GM12878 (cell line): ENCODE data around the gene SYMPK. TPM values are rescaled to one million over a fixed set of nuclear protein-coding genes. Genes with fewer than 3 reads are reported as not detected.

Experiments used
- ATAC-seq: fragments of 200-7000 bp; cut with Tn5 transposase; 3 replicates; pipeline ENCODE4 v1.9.1; 2020; ENCODE audit warnings: mild to moderate bottlenecking, moderate library complexity
- BruUV-seq: library from RNA; stranded (reverse); fragments of 400-500 nt; replicated peaks from 2 replicates; lab custom pipeline; 2021; lab: Mats Ljungman, UMichigan
- CTCF ChIA-PET: fragments of 300-600 bp; sonication (Branson Sonifier 250); formaldehyde crosslinking; extraction: SDS; loops from one replicate; lab custom pipeline; 2021; ENCODE audit warnings: inconsistent platforms; lab: Yijun Ruan, JAX
- POLR2A ChIA-PET: fragments of 350-600 bp; formaldehyde crosslinking; extraction: SDS; loops from one replicate; lab custom pipeline; 2021; ENCODE audit warnings: inconsistent platforms; lab: Charles Lee
- RAD21 ChIA-PET: fragments of 300-600 bp; sonication (Branson Sonifier 250); formaldehyde crosslinking; loops from one replicate; lab custom pipeline; 2023; ENCODE audit warnings: antibody characterized with exemption; ENCODE audit not compliant: unreplicated experiment; lab: Charles Lee
- SMC1A ChIA-PET: fragments of 300-600 bp; sonication (Branson Sonifier 250); formaldehyde crosslinking; loops from one replicate; lab custom pipeline; 2023; ENCODE audit not compliant: unreplicated experiment, uncharacterized antibody; lab: Charles Lee
- DNase-seq: peaks from one replicate; pipeline ENCODE4 v3.0.0-alpha.2; 2011; ENCODE audit warnings: low read depth, low spot score
- FAIRE-seq: peaks from 3 replicates; lab custom pipeline; 2011; peaks lifted over from hg19 to GRCh38; lab: Jason Lieb, UNC
- H2AFZ ChIP-seq: 2 replicates; pipeline ENCODE4 v1.6.0; 2011; ENCODE audit warnings: low read depth, low read length, control low read depth; ENCODE audit not compliant: control insufficient read depth
- H3K27ac ChIP-seq: 2 replicates; pipeline ENCODE4 v1.5.1; 2011; ENCODE audit warnings: control low read depth; ENCODE audit not compliant: control insufficient read depth, insufficient read depth
- H3K27me3 ChIP-seq, 2 experiments: replicated peaks in 1 of 2; 2 replicates each; pipeline versions ENCODE4 v1.6.0 to v1.6.1; 2011; ENCODE audit warnings: low read length in 1 of 2; ENCODE audit not compliant: control insufficient read depth in 2 of 2, insufficient read depth in 2 of 2
- H3K36me3 ChIP-seq, 2 experiments: 2 replicates each; pipeline ENCODE4 v1.5.1; 2011; ENCODE audit warnings: low read length in 1 of 2; ENCODE audit not compliant: control insufficient read depth in 2 of 2, insufficient read depth in 2 of 2
- H3K4me1 ChIP-seq: 2 replicates; pipeline ENCODE4 v1.6.1; 2011; ENCODE audit warnings: mild to moderate bottlenecking, low read length, moderate library complexity, mixed read lengths; ENCODE audit not compliant: control insufficient read depth, insufficient read depth
- H3K4me2 ChIP-seq: 2 replicates; pipeline ENCODE4 v1.6.0; 2011; ENCODE audit warnings: control low read depth; ENCODE audit not compliant: control insufficient read depth, insufficient read depth
- H3K4me3 ChIP-seq: fragments of 200-600 bp; sonication (generic); 2 replicates; pipeline ENCODE4 v1.5.1; 2016
- H3K79me2 ChIP-seq: 2 replicates; pipeline ENCODE4 v1.6.0; 2011; ENCODE audit warnings: low read length; ENCODE audit not compliant: control insufficient read depth, insufficient read depth
- H3K9ac ChIP-seq: 2 replicates; pipeline ENCODE4 v1.8.0; 2011; ENCODE audit warnings: low read length, control low read depth, mixed read lengths; ENCODE audit not compliant: control insufficient read depth, insufficient read depth
- H3K9me3 ChIP-seq: replicated peaks from 3 replicates; pipeline ENCODE4 v1.5.1; 2011; ENCODE audit warnings: mild to moderate bottlenecking, low read length; ENCODE audit not compliant: control insufficient read depth, insufficient read depth
- H4K20me1 ChIP-seq: 2 replicates; pipeline ENCODE4 v1.6.0; 2011; ENCODE audit not compliant: control insufficient read depth, insufficient read depth
- KAT2A ChIP-seq: conservative IDR thresholded peaks from 2 replicates; pipeline ENCODE4 v1.6.1; 2011; ENCODE audit warnings: low read depth, low read length; ENCODE audit not compliant: control insufficient read depth
- NFYB ChIP-seq: IDR thresholded peaks from 2 replicates; pipeline ENCODE4 v1.6.1; 2011; ENCODE audit warnings: low read depth, mild to moderate bottlenecking, low read length, improper control_type of control experiment, moderate library complexity; ENCODE audit not compliant: insufficient read depth
- WRNIP1 ChIP-seq: IDR thresholded peaks from 2 replicates; pipeline ENCODE4 v1.6.1; 2011; ENCODE audit warnings: low read depth, low read length, improper control_type of control experiment, borderline replicate concordance
- WGBS: methylation state at CpG from one replicate; pipeline ENCODE4 v1.1.6; 2016; ENCODE audit warnings: low lambda C conversion rate; ENCODE audit not compliant: insufficient replicate concordance, insufficient coverage; ENCODE audit errors: missing lambda C conversion rate; 5-methylcytosine and 5-hydroxymethylcytosine counted together
- in situ Hi-C: fragments of 300-500 bp; cut with MboI; formaldehyde crosslinking; loops from 9 replicates; pipeline ENCODE4 v1.14.3; 2018; ENCODE audit warnings: mixed read lengths
- intact Hi-C: fragments of 100-400 bp; cut with micrococcal nuclease; formaldehyde crosslinking; loops from one replicate; pipeline ENCODE4 v1.14.2; 2022; ENCODE audit not compliant: unreplicated experiment
- polyA plus RNA-seq, 11 experiments: library from polyadenylated mRNA; depleted of rRNA in 4 of 11; unstranded in 6 of 11; stranded (reverse) in 5 of 11; fragments of >200 nt; fragmentation: Nextera tagmentation in 4 of 11; fragmentation: Illumina TruSeq in 1 of 11; extraction: Ambion mirVana in 4 of 11; extraction: Trizol in 1 of 11; gene quantifications; 1 replicate in 1 of 11; 2 replicates in 10 of 11; pipeline versions ENCODE4 v1.2.1 to v1.2.3, GENCODE V29; 2011 to 2016; ENCODE audit warnings: inconsistent platforms in 2 of 11, missing spikeins in 2 of 11, low read depth in 1 of 11
- total RNA-seq, 4 experiments: library from RNA; depleted of rRNA in 3 of 4; stranded (reverse); fragments of >200 nt in 3 of 4; fragmentation: Illumina TruSeq in 1 of 4; extraction: Trizol in 1 of 4; gene quantifications; 2 replicates each; pipeline versions ENCODE4 v1.2.1 to v1.2.3, GENCODE V29; 2013 to 2021
- TF ChIP-seq, protein P1 (sequence below): fragments of 450-650 bp; IDR thresholded peaks from 2 replicates; pipeline ENCODE4 v1.6.1; 2016; ENCODE audit warnings: mild to moderate bottlenecking, moderate library complexity, borderline replicate concordance

SYMPK gene
- total and polyA plus RNA-seq, 10 of the 15 experiments (the other 5 are each of a cell fraction or from before 2014, with no cell fraction given): 0.49 to 109 (median 42.5) TPM

DNA sequence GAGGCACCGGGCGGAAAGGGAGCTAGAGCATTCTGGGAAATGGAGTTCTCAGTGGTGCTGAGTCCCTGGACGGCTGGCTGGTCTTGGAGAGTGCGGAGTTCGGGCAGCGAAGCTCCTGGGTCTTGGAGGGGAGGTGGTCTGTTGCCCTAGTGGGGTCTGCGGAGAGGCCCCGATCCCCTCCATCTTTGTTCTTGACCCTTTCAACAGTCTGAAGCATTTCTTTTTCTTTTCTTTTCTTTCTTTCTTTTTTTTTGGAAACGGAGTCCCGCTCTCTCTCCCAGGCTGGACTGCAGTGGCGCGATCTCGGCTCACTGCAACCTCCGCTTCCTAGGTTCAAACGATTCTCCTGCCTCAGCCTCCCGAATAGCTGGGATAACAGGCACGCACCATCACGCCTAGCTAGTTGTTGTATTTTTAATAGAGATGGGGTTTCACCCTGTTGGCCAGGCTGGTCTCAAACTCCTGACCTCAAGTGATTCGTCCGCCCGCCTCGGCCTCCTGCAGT is 440 bp upstream of the SYMPK start (continued):
- TF ChIP-seq WRNIP1: no peak

DNA sequence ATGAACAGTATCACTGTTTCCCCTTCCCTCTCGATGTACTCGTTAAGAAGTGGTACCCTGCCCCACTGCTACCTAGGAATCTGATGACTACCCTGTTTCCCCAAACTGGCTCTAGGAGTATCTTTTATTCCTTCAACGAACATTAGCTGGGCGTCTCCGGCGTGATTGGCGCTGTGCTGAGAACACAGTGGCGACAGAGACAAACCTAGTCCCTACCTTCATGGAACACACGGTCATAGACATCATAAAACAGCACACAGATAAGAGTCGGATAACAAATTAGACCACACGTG is 730 bp downstream of the SYMPK start:
- SMC1A ChIA-PET: interaction anchor here (1.2 to 10.0 kb wide), 2 partner anchors 19 to 92 kb away, joined by 4 to 98 read pairs; no protein-coding TSS in a partner anchor
- RAD21 ChIA-PET: interaction anchor here (1.3 to 5.2 kb wide), 5 partner anchors 20 to 134 kb away, joined by 5 to 159 read pairs (median 14); partner anchors contain the start of genes CCDC61, IRF2BP1 and SIX5
- intact Hi-C loops: no loop called here
- Histone ChIP-seq H3K4me2 (peak overlapping the region; percentile 92), H4K20me1 (no peaks in the 10 kb centered on the region), H3K36me3 (peaks cover 0 to 4% of the 10 kb centered on the region in 2 experiments; a peak in 1 of 4 replicates), H3K79me2 (peaks cover 29% of the 10 kb centered on the region), H3K4me3 (peak overlapping the region; percentile 97), H3K27me3 (peaks cover 0 to 6% of the 10 kb centered on the region in 2 experiments; a peak in 2 of 4 replicates), H3K4me1 (peaks cover 5% of the 10 kb centered on the region), H2AFZ (peak overlapping the region; percentile 69), H3K9me3 (no peaks in the 10 kb centered on the region), H3K9ac (peak overlapping the region; percentile 87), H3K27ac (peak overlapping the region; percentile 93)
- TF ChIP-seq KAT2A (no peak), NFYB (no peak)
- TF ChIP-seq, protein P1, sequence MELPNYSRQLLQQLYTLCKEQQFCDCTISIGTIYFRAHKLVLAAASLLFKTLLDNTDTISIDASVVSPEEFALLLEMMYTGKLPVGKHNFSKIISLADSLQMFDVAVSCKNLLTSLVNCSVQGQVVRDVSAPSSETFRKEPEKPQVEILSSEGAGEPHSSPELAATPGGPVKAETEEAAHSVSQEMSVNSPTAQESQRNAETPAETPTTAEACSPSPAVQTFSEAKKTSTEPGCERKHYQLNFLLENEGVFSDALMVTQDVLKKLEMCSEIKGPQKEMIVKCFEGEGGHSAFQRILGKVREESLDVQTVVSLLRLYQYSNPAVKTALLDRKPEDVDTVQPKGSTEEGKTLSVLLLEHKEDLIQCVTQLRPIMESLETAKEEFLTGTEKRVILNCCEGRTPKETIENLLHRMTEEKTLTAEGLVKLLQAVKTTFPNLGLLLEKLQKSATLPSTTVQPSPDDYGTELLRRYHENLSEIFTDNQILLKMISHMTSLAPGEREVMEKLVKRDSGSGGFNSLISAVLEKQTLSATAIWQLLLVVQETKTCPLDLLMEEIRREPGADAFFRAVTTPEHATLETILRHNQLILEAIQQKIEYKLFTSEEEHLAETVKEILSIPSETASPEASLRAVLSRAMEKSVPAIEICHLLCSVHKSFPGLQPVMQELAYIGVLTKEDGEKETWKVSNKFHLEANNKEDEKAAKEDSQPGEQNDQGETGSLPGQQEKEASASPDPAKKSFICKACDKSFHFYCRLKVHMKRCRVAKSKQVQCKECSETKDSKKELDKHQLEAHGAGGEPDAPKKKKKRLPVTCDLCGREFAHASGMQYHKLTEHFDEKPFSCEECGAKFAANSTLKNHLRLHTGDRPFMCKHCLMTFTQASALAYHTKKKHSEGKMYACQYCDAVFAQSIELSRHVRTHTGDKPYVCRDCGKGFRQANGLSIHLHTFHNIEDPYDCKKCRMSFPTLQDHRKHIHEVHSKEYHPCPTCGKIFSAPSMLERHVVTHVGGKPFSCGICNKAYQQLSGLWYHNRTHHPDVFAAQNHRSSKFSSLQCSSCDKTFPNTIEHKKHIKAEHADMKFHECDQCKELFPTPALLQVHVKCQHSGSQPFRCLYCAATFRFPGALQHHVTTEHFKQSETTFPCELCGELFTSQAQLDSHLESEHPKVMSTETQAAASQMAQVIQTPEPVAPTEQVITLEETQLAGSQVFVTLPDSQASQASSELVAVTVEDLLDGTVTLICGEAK: peak; percentile 12; the same call in 1 of the 2 replicates
- POLR2A ChIA-PET: interaction anchor here (0.5 to 8.2 kb wide), 4 partner anchors 20 to 939 kb away, joined by 4 to 178 read pairs (median 10); partner anchors contain the start of genes CCDC61, IRF2BP1 and SIX5
- DNase-seq (no peak), FAIRE-seq (no peak), ATAC-seq (no peak)
- in situ Hi-C loops: no loop called here
- under 1% methylated on average over 11 of the region's 11 CpGs for WGBS
- no TSS peak for BruUV-seq
- CTCF ChIA-PET: interaction anchor here (3.4 to 9.2 kb wide), 2 partner anchors 22 to 41 kb away, joined by 28 to 194 read pairs; partner anchors contain the start of genes IRF2BP1 and MYPOP
